H1 (cell line): Measurements from ENCODE around the gene CPNE4. TPM values are rescaled to one million over a fixed set of nuclear protein-coding genes. Genes with fewer than 3 reads are reported as not detected.

Source experiments
- CTCF ChIA-PET: fragments of 300-600 bp; sonication (Branson Sonifier 250); formaldehyde crosslinking; loops from one replicate; lab custom pipeline; 2021; ENCODE audit not compliant: partially characterized antibody; lab: Charles Lee
- POLR2A ChIA-PET: fragments of 300-600 bp; sonication (Branson Sonifier 250); formaldehyde crosslinking; loops from one replicate; lab custom pipeline; 2021; ENCODE audit warnings: inconsistent platforms; ENCODE audit not compliant: partially characterized antibody; lab: Charles Lee
- DNase-seq, 2 experiments: peaks; one replicate each; pipeline versions ENCODE4 v3.0.0 to v3.0.0-alpha.2; 2010 to 2022; ENCODE audit warnings: low spot score in 2 of 2, low read depth in 1 of 2, mixed read lengths in 1 of 2
- FAIRE-seq: peaks from 2 replicates; lab custom pipeline; 2011; peaks lifted over from hg19 to GRCh38; lab: Jason Lieb, UNC
- H2AFZ ChIP-seq: 2 replicates; pipeline ENCODE4 v1.8.1; 2012; ENCODE audit warnings: low read length, inconsistent platforms
- H2AK5ac ChIP-seq: 2 replicates; pipeline ENCODE4 v1.6.1; 2013; ENCODE audit warnings: low read depth, low read length
- H2BK120ac ChIP-seq: replicated peaks from 2 replicates; pipeline ENCODE3; 2013; ENCODE audit warnings: low read depth, low read length, inconsistent platforms
- H2BK12ac ChIP-seq: 2 replicates; pipeline ENCODE4 v1.6.1; 2013; ENCODE audit warnings: low read depth, low read length
- H2BK15ac ChIP-seq: 2 replicates; pipeline ENCODE4 v1.6.1; 2013; ENCODE audit warnings: low read length
- H2BK20ac ChIP-seq: 2 replicates; pipeline ENCODE4 v1.6.1; 2013; ENCODE audit warnings: low read length
- H2BK5ac ChIP-seq: 2 replicates; pipeline ENCODE4 v1.6.1; 2013; ENCODE audit warnings: low read depth, low read length
- H3K14ac ChIP-seq: 2 replicates; pipeline ENCODE4 v1.6.1; 2013; ENCODE audit warnings: inconsistent platforms; ENCODE audit not compliant: insufficient read length
- H3K18ac ChIP-seq: 2 replicates; pipeline ENCODE4 v1.6.1; 2013; ENCODE audit warnings: low read length; ENCODE audit errors: extremely low read depth
- H3K23ac ChIP-seq: 2 replicates; pipeline ENCODE4 v1.6.1; 2013; ENCODE audit warnings: inconsistent platforms; ENCODE audit not compliant: insufficient read length
- H3K23me2 ChIP-seq: 2 replicates; pipeline ENCODE4 v1.6.1; 2013; ENCODE audit warnings: low read depth, low read length
- H3K27ac ChIP-seq: 2 replicates; pipeline ENCODE4 v1.6.1; 2011; ENCODE audit warnings: low read depth, low read length, inconsistent platforms
- H3K27me3 ChIP-seq, 4 experiments: replicated peaks in 1 of 4; 1 replicate in 1 of 4; 2 replicates in 3 of 4; pipeline versions ENCODE4 v1.6.1 to v1.8.1; 2011 to 2013; ENCODE audit warnings: low read length in 3 of 4, mild to moderate bottlenecking in 3 of 4, inconsistent platforms in 2 of 4, mixed read lengths in 2 of 4, moderate library complexity in 1 of 4; ENCODE audit not compliant: control insufficient read depth in 3 of 4, insufficient read depth in 3 of 4; ENCODE audit errors: extremely low read depth in 1 of 4
- H3K36me3 ChIP-seq, 4 experiments: 2 replicates each; pipeline versions ENCODE4 v1.6.1 to v1.8.1; 2011 to 2013; ENCODE audit warnings: mild to moderate bottlenecking in 4 of 4, low read length in 3 of 4, moderate library complexity in 2 of 4, control low read depth in 1 of 4, inconsistent platforms in 1 of 4; ENCODE audit not compliant: insufficient read depth in 4 of 4, control insufficient read depth in 2 of 4
- H3K4ac ChIP-seq: replicated peaks from 2 replicates; pipeline ENCODE3; 2013; ENCODE audit warnings: low read length, low read depth, mixed read lengths, inconsistent platforms; ENCODE audit not compliant: insufficient read length
- H3K4me1 ChIP-seq, 4 experiments: replicated peaks in 1 of 4; 1 replicate in 1 of 4; 2 replicates in 3 of 4; pipeline versions ENCODE4 v1.6.1 to v1.8.1; 2011 to 2013; ENCODE audit warnings: low read length in 3 of 4, inconsistent platforms in 2 of 4, mixed read lengths in 1 of 4; ENCODE audit not compliant: insufficient read depth in 4 of 4, control insufficient read depth in 3 of 4
- H3K4me2 ChIP-seq, 2 experiments: 2 replicates each; pipeline versions ENCODE4 v1.6.1 to v1.8.1; 2011 to 2013; ENCODE audit warnings: low read depth in 2 of 2, low read length in 2 of 2, control low read depth in 1 of 2, inconsistent platforms in 1 of 2, mild to moderate bottlenecking in 1 of 2; ENCODE audit not compliant: insufficient read depth in 1 of 2
- H3K4me3 ChIP-seq, 4 experiments: fragments of 200-600, 300-600 bp in 1 of 4; sonication (generic), shearing (Covaris generic), sonication (Bioruptor Twin) in 1 of 4; 2 replicates each; pipeline versions ENCODE4 v1.5.1 to v1.8.1; 2011 to 2016; ENCODE audit warnings: low read length in 4 of 4, low read depth in 3 of 4, control low read depth in 2 of 4, inconsistent platforms in 2 of 4, mild to moderate bottlenecking in 2 of 4, mixed read lengths in 1 of 4, moderate library complexity in 1 of 4; ENCODE audit not compliant: insufficient read depth in 2 of 4; ENCODE audit errors: extremely low read depth in 1 of 4
- H3K56ac ChIP-seq: replicated peaks from 2 replicates; pipeline ENCODE3; 2013; ENCODE audit warnings: low read depth, mild to moderate bottlenecking, mixed read lengths, low read length, inconsistent platforms; ENCODE audit not compliant: insufficient read length
- H3K79me1 ChIP-seq: 2 replicates; pipeline ENCODE4 v1.6.1; 2013; ENCODE audit warnings: low read depth, low read length, control low read depth
- H3K79me2 ChIP-seq, 2 experiments: 2 replicates each; pipeline versions ENCODE4 v1.6.1 to v1.8.1; 2012 to 2013; ENCODE audit warnings: low read length in 2 of 2, mild to moderate bottlenecking in 2 of 2, inconsistent platforms in 1 of 2; ENCODE audit not compliant: insufficient read depth in 2 of 2, control insufficient read depth in 1 of 2
- H3K9ac ChIP-seq, 4 experiments: replicated peaks in 1 of 4; 1 replicate in 1 of 4; 2 replicates in 3 of 4; pipeline versions ENCODE4 v1.6.1 to v1.8.1; 2011 to 2013; ENCODE audit warnings: low read depth in 3 of 4, low read length in 3 of 4, control low read depth in 2 of 4, mild to moderate bottlenecking in 2 of 4, moderate library complexity in 2 of 4, inconsistent platforms in 1 of 4; ENCODE audit errors: extremely low read depth in 1 of 4
- H3K9me3 ChIP-seq, 2 experiments: 2 replicates each; pipeline versions ENCODE4 v1.6.1 to v1.8.1; 2012 to 2013; ENCODE audit warnings: mild to moderate bottlenecking in 2 of 2, moderate library complexity in 2 of 2, control low read depth in 1 of 2, inconsistent platforms in 1 of 2, low read depth in 1 of 2, low read length in 1 of 2, mixed read lengths in 1 of 2; ENCODE audit not compliant: insufficient read depth in 2 of 2
- H4K20me1 ChIP-seq, 2 experiments: replicated peaks in 1 of 2; 2 replicates each; pipeline versions ENCODE3 to v1.8.1; 2011 to 2013; ENCODE audit warnings: inconsistent platforms in 2 of 2, low read length in 2 of 2, mild to moderate bottlenecking in 1 of 2; ENCODE audit not compliant: insufficient read depth in 2 of 2, control insufficient read depth in 1 of 2
- H4K5ac ChIP-seq: 2 replicates; pipeline ENCODE4 v1.6.1; 2013; ENCODE audit warnings: low read length, low read depth, mixed read lengths, inconsistent platforms; ENCODE audit not compliant: insufficient read length
- H4K8ac ChIP-seq: 2 replicates; pipeline ENCODE4 v1.8.0; 2013; ENCODE audit warnings: mild to moderate bottlenecking, moderate library complexity, low read length, inconsistent platforms; ENCODE audit not compliant: insufficient read depth; ENCODE audit errors: extremely low read depth
- H4K91ac ChIP-seq: replicated peaks from 2 replicates; pipeline ENCODE3; 2013; ENCODE audit warnings: low read length, mixed read lengths, inconsistent platforms; ENCODE audit not compliant: insufficient read length
- ASH2L ChIP-seq: fragments of 200-600, 300-600 bp; sonication (generic); IDR thresholded peaks from one replicate; pipeline ENCODE4 v1.7.1; 2017; ENCODE audit warnings: low read length
- CHD2 ChIP-seq: IDR thresholded peaks from 2 replicates; pipeline ENCODE4 v1.6.1; 2012; ENCODE audit warnings: low read length, improper control_type of control experiment
- CREB1 ChIP-seq: IDR thresholded peaks from 2 replicates; pipeline ENCODE4 v1.6.1; 2012; ENCODE audit warnings: inconsistent platforms
- HDAC2 ChIP-seq, 2 experiments: fragments of 300-600 bp in 1 of 2; sonication (generic) in 1 of 2; IDR thresholded peaks; 2 replicates each; pipeline ENCODE4 v1.6.1; 2011 to 2012; ENCODE audit warnings: low read depth in 2 of 2, low read length in 2 of 2, mild to moderate bottlenecking in 2 of 2, moderate library complexity in 2 of 2, borderline replicate concordance in 1 of 2, inconsistent platforms in 1 of 2
- JUN ChIP-seq: IDR thresholded peaks from 2 replicates; pipeline ENCODE4 v1.6.1; 2011; ENCODE audit warnings: low read depth, mild to moderate bottlenecking, improper control_type of control experiment, low read length
- KDM5A ChIP-seq: fragments of 200-600 bp; IDR thresholded peaks from 2 replicates; pipeline ENCODE4 v1.7.1; 2012; ENCODE audit warnings: mild to moderate bottlenecking, low read length, inconsistent platforms, mixed read lengths
- MAX ChIP-seq: IDR thresholded peaks from 2 replicates; pipeline ENCODE4 v1.6.1; 2012; ENCODE audit warnings: inconsistent platforms
- POLR2AphosphoS5 ChIP-seq: IDR thresholded peaks from 2 replicates; pipeline ENCODE4 v1.6.1; 2011; ENCODE audit warnings: low read depth, low read length
- RFX5 ChIP-seq: IDR thresholded peaks from 2 replicates; pipeline ENCODE4 v1.6.1; 2011; ENCODE audit warnings: low read depth, low read length, improper control_type of control experiment, borderline replicate concordance
- TEAD4 ChIP-seq: IDR thresholded peaks from 2 replicates; pipeline ENCODE4 v1.6.1; 2012; ENCODE audit warnings: low read depth, low read length, inconsistent platforms, mixed read lengths
- YY1 ChIP-seq: IDR thresholded peaks from 2 replicates; pipeline ENCODE4 v1.6.1; 2011; ENCODE audit warnings: low read depth, mild to moderate bottlenecking, low read length
- polyA plus RNA-seq, 7 experiments: library from polyadenylated mRNA; depleted of rRNA in 3 of 7; stranded (reverse) in 5 of 7; unstranded in 2 of 7; fragments of >200 nt in 5 of 7; fragments of 200-250 nt in 2 of 7; gene quantifications; 1 replicate in 5 of 7; 2 replicates in 1 of 7; 4 replicates in 1 of 7; pipeline versions ENCODE4 v1.2.1 to v1.2.3, GENCODE V29; 2011 to 2013; ENCODE audit warnings: missing spikeins in 2 of 7, mixed read lengths in 2 of 7
- total RNA-seq: library from RNA; stranded (reverse); fragmentation: NEBNext Ultra II Directional; extraction: Animal tissue kit (Norgen Biotek cat#: 25700); gene quantifications from 2 replicates; pipeline ENCODE4 v1.2.1, GENCODE V29; 2021

Gene CPNE4
- total and polyA plus RNA-seq, 2 of the 8 experiments (the other 6 are each of a cell fraction or from before 2014, with no cell fraction given), result 0.82 to 3.8 TPM

- no peaks in the 10 kb centered on the region for H3K9me3 ChIP-seq
- ChIA-PET CTCF (no interaction called here), POLR2A (no interaction called here)
- no peak overlapping the region for H4K91ac ChIP-seq
- no peak overlapping the region for H3K4me3 ChIP-seq
- no peak overlapping the region for H2AFZ ChIP-seq
- no peak overlapping the region for H2BK20ac ChIP-seq
- H3K4me2 ChIP-seq, result no peak overlapping the region
- no peak overlapping the region for H2BK15ac ChIP-seq
- no peak overlapping the region for H4K5ac ChIP-seq
- H3K27me3 ChIP-seq, result no peaks in the 10 kb centered on the region
- no peaks in the 10 kb centered on the region for H4K20me1 ChIP-seq
- H3K79me2 ChIP-seq, result no peaks in the 10 kb centered on the region
- H3K27ac ChIP-seq, result no peak overlapping the region
- TF ChIP-seq POLR2AphosphoS5 (no peak), CHD2 (no peak), TEAD4 (no peak), YY1 (no peak), RFX5 (no peak), MAX (no peak), CREB1 (no peak), ASH2L (no peak), KDM5A (no peak), HDAC2 (IDR thresholded peaks at IDR 0.05; ENCODE audit: borderline replicate concordance in 1 of 2, low read depth in 2 of 2, low read length in 2 of 2) (no peak), JUN (no peak)
- no peak overlapping the region for H3K14ac ChIP-seq
- H3K4ac ChIP-seq, result no peak overlapping the region
- FAIRE-seq, result no peak
- H3K9ac ChIP-seq, result no peak overlapping the region
- no peaks in the 10 kb centered on the region for H3K79me1 ChIP-seq
- H2AK5ac ChIP-seq, result no peak overlapping the region
- H2BK12ac ChIP-seq, result no peak overlapping the region
- H3K18ac ChIP-seq, result no peak overlapping the region
- H3K4me1 ChIP-seq, result no peaks in the 10 kb centered on the region
- H2BK5ac ChIP-seq, result no peak overlapping the region
- H3K56ac ChIP-seq, result no peak overlapping the region
- H3K23me2 ChIP-seq, result no peaks in the 10 kb centered on the region
- H3K23ac ChIP-seq, result no peak overlapping the region
- no peak overlapping the region for H4K8ac ChIP-seq
- DNase-seq, result no peak
- H3K36me3 ChIP-seq, result no peaks in the 10 kb centered on the region
- H2BK120ac ChIP-seq, result no peak overlapping the region
These were observed 432.6 kb downstream of the CPNE4 start for GRCh38 chr3:131602011-131602779.
